ENCODE measurements around the gene AUTS2.

AUTS2 gene

GRCh38 chr7:69685293-69685631 is 87.0 kb downstream of the AUTS2 start:
- DNase-seq (ENCODE audit: low read depth), result peak; percentile 33
- no peak for TF ChIP-seq CTCF (IDR thresholded peaks at IDR 0.05; ENCODE audit: insufficient read depth, low read depth, low read length, missing control alignments)

GRCh38 chr7:69686366-69686765 is 88.1 kb downstream of the AUTS2 start:
- no peak for DNase-seq (ENCODE audit: low read depth)
- no peak overlapping the region for H3K4me3 ChIP-seq (ENCODE audit: low read depth, low read length)
- TF ChIP-seq CTCF (IDR thresholded peaks at IDR 0.05; ENCODE audit: insufficient read depth, low read depth, low read length, missing control alignments), result no peak

More at GRCh38 chr7:69685293-69685631, 87.0 kb downstream of the AUTS2 start:
- H3K4me3 ChIP-seq (ENCODE audit: low read depth, low read length), result no peak overlapping the region

GRCh38 chr7:69687739-69688433 is 89.6 kb downstream of the AUTS2 start:
- no peak overlapping the region for H3K4me3 ChIP-seq (ENCODE audit: low read depth, low read length)
- no peak for TF ChIP-seq CTCF (IDR thresholded peaks at IDR 0.05; ENCODE audit: insufficient read depth, low read depth, low read length, missing control alignments)
- no peak for DNase-seq (ENCODE audit: low read depth)

- H3K4me3 ChIP-seq (ENCODE audit: low read depth, low read length), result no peak overlapping the region
- TF ChIP-seq CTCF (IDR thresholded peaks at IDR 0.05; ENCODE audit: insufficient read depth, low read depth, low read length, missing control alignments), result no peak
- no peak for DNase-seq (ENCODE audit: low read depth)
Observed at GRCh38 chr7:69690329-69690728, 92.1 kb downstream of the AUTS2 start.

GRCh38 chr7:69691327-69691726 is 93.1 kb downstream of the AUTS2 start:
- H3K4me3 ChIP-seq (ENCODE audit: low read depth, low read length), result no peak overlapping the region
- TF ChIP-seq CTCF (IDR thresholded peaks at IDR 0.05; ENCODE audit: insufficient read depth, low read depth, low read length, missing control alignments), result no peak
- no peak for DNase-seq (ENCODE audit: low read depth)

GRCh38 chr7:69691734-69692133 is 93.5 kb downstream of the AUTS2 start:
- no peak for TF ChIP-seq CTCF (IDR thresholded peaks at IDR 0.05; ENCODE audit: insufficient read depth, low read depth, low read length, missing control alignments)
- H3K4me3 ChIP-seq (ENCODE audit: low read depth, low read length), result no peak overlapping the region
- no peak for DNase-seq (ENCODE audit: low read depth)

- no peak for DNase-seq (ENCODE audit: low read depth)
- H3K4me3 ChIP-seq (ENCODE audit: low read depth, low read length), result no peak overlapping the region
- no peak for TF ChIP-seq CTCF (IDR thresholded peaks at IDR 0.05; ENCODE audit: insufficient read depth, low read depth, low read length, missing control alignments)
Observed at GRCh38 chr7:69692611-69693010, 94.3 kb downstream of the AUTS2 start.
